SK-N-MC (cell line): ENCODE measurements around the gene LYZL6.

Experiments used
- DNase-seq: peaks from one replicate; pipeline ENCODE4 v3.0.0-alpha.2; 2011; ENCODE audit warnings: low read depth, low spot score
- H3K27ac ChIP-seq: fragments of 200-600 bp; sonication (generic); 2 replicates; pipeline ENCODE4 v1.5.1; 2016; ENCODE audit warnings: mixed run types
- H3K36me3 ChIP-seq: fragments of 200-600 bp; sonication (generic); 2 replicates; pipeline ENCODE4 v1.6.1; 2017; ENCODE audit warnings: antibody characterized with exemption, low read length, mixed read lengths; ENCODE audit not compliant: insufficient read depth
- H3K4me3 ChIP-seq: fragments of 200-600 bp; sonication (generic); 2 replicates; pipeline ENCODE4 v1.5.1; 2016
- H3K9ac ChIP-seq: fragments of 200-600 bp; sonication (generic); 2 replicates; pipeline ENCODE4 v1.8.0; 2017; ENCODE audit warnings: mixed run types, mixed read lengths; ENCODE audit not compliant: insufficient read length
- H3K9me3 ChIP-seq: fragments of 200-600 bp; sonication (generic); 2 replicates; pipeline ENCODE4 v1.6.1; 2017; ENCODE audit warnings: low read depth, mild to moderate bottlenecking, antibody characterized with exemption, low read length, moderate library complexity, mixed read lengths
- EZH2 ChIP-seq: fragments of 200-600 bp; sonication (generic); IDR thresholded peaks from one replicate; pipeline ENCODE4 v1.6.1; 2017; ENCODE audit warnings: antibody characterized with exemption
- FOXP2 ChIP-seq: optimal IDR thresholded peaks from 2 replicates; pipeline ENCODE3; 2011; ENCODE audit warnings: mild to moderate bottlenecking, moderate library complexity; ENCODE audit not compliant: insufficient read depth; ENCODE audit errors: extremely low read length, control extremely low read depth
- POLR2AphosphoS5 ChIP-seq: IDR thresholded peaks from 2 replicates; pipeline ENCODE4 v1.6.1; 2012; ENCODE audit warnings: mild to moderate bottlenecking, low read depth, low read length, borderline replicate concordance

LYZL6 gene

GRCh38 chr17:35889241-35889640 is 54.3 kb downstream of the LYZL6 start:
- no peak overlapping the region for H3K9ac ChIP-seq
- no peak for DNase-seq
- no peak overlapping the region for H3K4me3 ChIP-seq
- H3K27ac ChIP-seq: 0 out of 2 replicates have a peak overlapping the region, but pooled peaks have one; percentile 71
- TF ChIP-seq FOXP2 (no peak), EZH2 (no peak), POLR2AphosphoS5 (no peak)
- H3K36me3 ChIP-seq: no peaks in the 10 kb centered on the region
- no peaks in the 10 kb centered on the region for H3K9me3 ChIP-seq
